Calu3 (cell line): ENCODE results near the gene ZNF879. TPM values are rescaled to one million over a fixed set of nuclear protein-coding genes. Genes with fewer than 3 reads are reported as not detected.

Source experiments
- BruUV-seq: library from RNA; stranded (reverse); fragments of 400-500 nt; replicated peaks from 2 replicates; lab custom pipeline; 2021; lab: Mats Ljungman, UMichigan
- CTCF ChIA-PET: fragments of 300-600 bp; sonication (Branson Sonifier 250); formaldehyde crosslinking; loops from one replicate; lab custom pipeline; 2022; ENCODE audit warnings: antibody characterized with exemption; lab: Charles Lee
- DNase-seq: peaks from one replicate; pipeline ENCODE4 v3.0.0; 2022
- H3K27ac Mint-ChIP-seq: one replicate; pipeline ENCODE4 v1.8.0; 2022; ENCODE audit warnings: mixed read lengths; ENCODE audit not compliant: unreplicated experiment
- H3K27me3 Mint-ChIP-seq: one replicate; pipeline ENCODE4 v1.8.0; 2022; ENCODE audit warnings: mixed read lengths; ENCODE audit not compliant: unreplicated experiment
- H3K36me3 Mint-ChIP-seq: one replicate; pipeline ENCODE4 v1.8.0; 2022; ENCODE audit warnings: mild to moderate bottlenecking, moderate library complexity, mixed read lengths; ENCODE audit not compliant: insufficient read depth, unreplicated experiment
- H3K4me1 Mint-ChIP-seq: one replicate; pipeline ENCODE4 v1.8.0; 2022; ENCODE audit warnings: mild to moderate bottlenecking, low read depth, mixed read lengths; ENCODE audit not compliant: unreplicated experiment
- H3K4me3 Mint-ChIP-seq: one replicate; pipeline ENCODE4 v1.8.0; 2022; ENCODE audit warnings: mild to moderate bottlenecking, low read depth, moderate library complexity, mixed read lengths; ENCODE audit not compliant: unreplicated experiment
- H3K9me3 Mint-ChIP-seq: one replicate; pipeline ENCODE4 v1.8.0; 2022; ENCODE audit warnings: low read depth, mixed read lengths; ENCODE audit not compliant: unreplicated experiment
- CTCF ChIP-seq: fragments of 200-600 bp; IDR thresholded peaks from one replicate; pipeline ENCODE4 v1.8.0; 2022; ENCODE audit warnings: antibody characterized with exemption; ENCODE audit not compliant: unreplicated experiment
- intact Hi-C: fragments of 100-400 bp; cut with micrococcal nuclease; formaldehyde crosslinking; loops from one replicate; pipeline ENCODE4 v1.10.0; 2022; ENCODE audit not compliant: unreplicated experiment
- total RNA-seq: library from RNA; stranded (reverse); gene quantifications from 2 replicates; pipeline ENCODE4 v1.2.3, GENCODE V29; 2022

Gene ZNF879
- total RNA-seq, 1 experiment from 2014 or later, result 1.4 TPM

- intact Hi-C loops, result no loop called here
- H3K9me3 Mint-ChIP-seq, result peaks cover 24% of the 10 kb centered on the region
- DNase-seq, result no peak
- H3K4me3 Mint-ChIP-seq, result no peak overlapping the region
- no peaks in the 10 kb centered on the region for H3K36me3 Mint-ChIP-seq
- no peaks in the 10 kb centered on the region for H3K4me1 Mint-ChIP-seq
- no peaks in the 10 kb centered on the region for H3K27me3 Mint-ChIP-seq
- H3K27ac Mint-ChIP-seq, result no peak overlapping the region
- BruUV-seq, result no TSS peak
- TF ChIP-seq CTCF, result no peak
- CTCF ChIA-PET, result interaction anchor here (0.5 kb wide), 1 partner anchor 120 kb away, joined by 3 read pairs; no protein-coding TSS in a partner anchor
These were observed 26.4 kb upstream of the ZNF879 start for GRCh38 chr5:178997191-178997590.

GRCh38 chr5:178998441-178998840 lies 25.2 kb upstream of the ZNF879 start:
- Mint-ChIP-seq H3K27ac (no peak overlapping the region), H3K4me3 (no peak overlapping the region), H3K9me3 (peaks cover 19% of the 10 kb centered on the region), H3K4me1 (no peaks in the 10 kb centered on the region), H3K27me3 (no peaks in the 10 kb centered on the region), H3K36me3 (no peaks in the 10 kb centered on the region)
- DNase-seq, result no peak
- no peak for TF ChIP-seq CTCF
- CTCF ChIA-PET, result no interaction called here
- no TSS peak for BruUV-seq
- intact Hi-C loops, result no loop called here

GRCh38 chr5:179006564-179006963 lies 17.0 kb upstream of the ZNF879 start:
- Mint-ChIP-seq H3K9me3 (peaks cover 21% of the 10 kb centered on the region), H3K4me1 (no peaks in the 10 kb centered on the region), H3K27me3 (no peaks in the 10 kb centered on the region), H3K27ac (no peak overlapping the region), H3K4me3 (no peak overlapping the region), H3K36me3 (no peaks in the 10 kb centered on the region)
- CTCF ChIA-PET, result no interaction called here
- no TSS peak for BruUV-seq
- TF ChIP-seq CTCF, result no peak
- intact Hi-C loops, result no loop called here
- no peak for DNase-seq

- no peaks in the 10 kb centered on the region for H3K27me3 Mint-ChIP-seq
- BruUV-seq, result no TSS peak
- H3K9me3 Mint-ChIP-seq, result peaks cover 22% of the 10 kb centered on the region
- intact Hi-C loops, result no loop called here
- TF ChIP-seq CTCF, result no peak
- H3K4me3 Mint-ChIP-seq, result no peak overlapping the region
- DNase-seq, result no peak
- H3K4me1 Mint-ChIP-seq, result no peaks in the 10 kb centered on the region
- no peak overlapping the region for H3K27ac Mint-ChIP-seq
- CTCF ChIA-PET, result no interaction called here
- H3K36me3 Mint-ChIP-seq, result no peaks in the 10 kb centered on the region
These were observed 14.9 kb upstream of the ZNF879 start for GRCh38 chr5:179008667-179009066.
